ENCODE data around the gene STIM1. TPM values are rescaled to one million over a fixed set of nuclear protein-coding genes. Genes with fewer than 3 reads are reported as not detected.

STIM1 gene
- total RNA-seq, 1 donor from 2014 or later = 46.4 TPM

- no peak for DNase-seq (ENCODE audit: low read depth)
Observed at GRCh38 chr11:3909901-3910300, 54.4 kb downstream of the STIM1 start.

DNA sequence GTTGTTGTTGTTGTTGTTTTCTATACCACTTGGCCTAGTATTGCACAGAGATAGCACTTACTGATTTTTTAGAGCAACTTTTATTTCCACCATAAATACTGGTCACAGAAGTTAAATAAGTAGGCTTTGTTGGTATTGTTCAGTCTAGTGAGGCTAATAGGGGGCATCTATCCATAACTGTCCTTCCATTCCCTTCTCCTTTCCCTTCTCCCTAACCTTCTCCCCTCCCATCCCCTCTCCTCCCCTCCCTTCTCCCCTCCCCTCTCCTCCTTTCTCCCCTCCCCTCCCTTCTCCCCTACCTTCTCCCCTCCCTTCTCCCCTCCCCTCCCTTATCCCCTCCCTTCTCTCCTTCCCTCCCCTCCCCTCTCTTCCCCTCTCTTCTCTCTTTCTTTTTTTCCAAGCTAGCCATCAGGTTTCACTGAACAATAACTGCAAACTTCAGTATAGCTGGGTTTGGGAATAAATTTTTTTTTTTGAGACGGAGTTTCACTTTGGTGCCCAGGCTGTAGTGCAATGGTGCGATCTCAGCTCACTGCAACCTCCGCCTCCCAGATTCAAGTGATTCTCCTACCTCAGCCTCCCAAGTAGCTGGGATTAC is 56.5 kb downstream of the STIM1 start:
- no peak for DNase-seq (ENCODE audit: low read depth)

DNA sequence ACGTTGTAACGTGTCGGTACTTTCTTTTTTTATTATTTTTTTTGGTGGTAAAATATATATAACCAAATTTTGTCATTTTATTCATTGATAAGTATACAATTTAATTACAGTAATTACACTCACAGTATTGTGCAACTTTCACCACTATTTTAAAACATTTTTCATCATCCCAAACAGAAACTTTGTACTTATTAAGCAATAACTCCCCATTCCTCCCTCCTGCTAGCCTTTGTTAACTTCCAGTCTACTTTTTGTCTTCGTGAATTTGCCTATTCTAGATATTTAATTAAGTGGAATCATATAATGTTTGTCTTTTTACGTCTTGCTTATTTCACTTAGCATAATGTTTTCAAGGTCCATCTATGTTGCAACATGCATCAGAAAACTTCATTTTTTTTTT is 58.5 kb downstream of the STIM1 start:
- no peak for DNase-seq (ENCODE audit: low read depth)

DNA sequence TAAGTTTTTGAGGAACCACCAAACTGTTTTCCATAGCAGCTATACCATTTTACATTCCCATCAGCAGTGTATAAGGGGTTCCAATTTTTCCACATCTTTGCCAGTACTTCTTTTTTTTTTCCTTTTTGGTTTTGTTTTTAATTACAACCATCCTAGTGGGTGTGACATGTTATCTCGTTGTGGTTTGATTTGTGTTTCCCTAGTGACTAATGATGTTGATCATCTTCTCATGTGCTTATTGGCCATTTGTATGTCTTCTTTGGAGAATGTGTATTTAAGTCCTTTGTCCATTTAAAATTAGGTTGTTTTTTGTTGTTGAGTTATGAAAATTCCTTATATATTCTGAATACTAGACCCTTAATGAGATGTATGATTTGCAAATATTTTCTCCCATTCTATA is 59.3 kb downstream of the STIM1 start:
- no peak for DNase-seq (ENCODE audit: low read depth)

GRCh38 chr11:3916962-3917361 is 61.5 kb downstream of the STIM1 start:
- DNase-seq (ENCODE audit: low read depth) = no peak

DNA sequence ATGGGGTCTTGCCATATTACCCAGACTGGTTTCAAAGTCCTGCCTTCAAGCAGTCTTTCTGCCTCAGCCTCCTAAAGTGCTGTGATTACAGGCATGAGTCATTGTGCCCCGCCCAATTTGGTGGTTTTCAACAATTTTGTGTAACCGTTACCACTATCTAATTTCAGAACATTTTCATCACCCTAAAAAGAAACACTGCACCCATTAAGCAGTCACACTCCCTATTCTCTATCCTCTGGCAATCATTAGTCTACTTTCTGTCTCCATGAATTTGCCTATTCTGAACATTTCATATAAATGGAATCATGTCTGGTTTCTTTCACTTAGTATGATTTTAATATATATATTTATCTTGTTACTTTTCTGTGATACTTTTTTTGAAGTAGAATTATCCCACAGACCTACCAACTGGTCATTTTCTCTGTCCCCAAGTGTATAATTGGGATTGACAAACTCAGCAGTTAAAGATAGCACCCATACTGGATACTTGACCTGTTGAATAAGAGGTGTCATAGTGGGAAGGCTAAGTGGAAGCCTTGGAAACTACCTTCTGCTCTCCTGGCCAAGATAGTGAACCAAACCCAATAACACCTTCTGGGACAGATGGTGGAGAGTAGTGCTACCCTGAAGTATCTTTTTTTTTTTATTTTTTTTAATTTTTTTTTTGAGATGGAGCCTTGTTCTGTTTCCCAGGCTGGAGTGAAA is 64.8 kb downstream of the STIM1 start:
- peak; percentile 87 for DNase-seq (ENCODE audit: low read depth)

DNA sequence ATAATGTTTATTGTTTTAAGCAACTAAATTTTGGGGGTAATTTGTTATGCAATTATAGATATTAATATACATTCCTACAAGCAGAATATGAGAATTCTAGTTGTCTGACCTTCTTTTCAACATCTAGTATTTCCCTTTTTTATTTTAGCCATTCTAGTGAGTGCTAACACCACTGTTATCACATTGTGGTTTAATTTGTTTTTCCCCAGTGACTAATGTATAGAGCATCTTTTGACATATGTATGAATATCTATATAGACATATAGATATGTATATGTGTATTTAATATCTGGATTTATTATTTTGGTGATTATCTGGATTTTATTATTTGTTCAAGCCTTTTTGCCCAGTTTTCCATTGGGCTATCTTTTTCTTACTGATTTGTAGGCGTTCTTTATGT is 66.6 kb downstream of the STIM1 start:
- no peak for DNase-seq (ENCODE audit: low read depth)

GRCh38 chr11:3925513-3925912 is 70.0 kb downstream of the STIM1 start:
- no peak for DNase-seq (ENCODE audit: low read depth)

GRCh38 chr11:3926458-3927095 is 71.1 kb downstream of the STIM1 start:
- DNase-seq (ENCODE audit: low read depth) = peak; percentile 33

DNA sequence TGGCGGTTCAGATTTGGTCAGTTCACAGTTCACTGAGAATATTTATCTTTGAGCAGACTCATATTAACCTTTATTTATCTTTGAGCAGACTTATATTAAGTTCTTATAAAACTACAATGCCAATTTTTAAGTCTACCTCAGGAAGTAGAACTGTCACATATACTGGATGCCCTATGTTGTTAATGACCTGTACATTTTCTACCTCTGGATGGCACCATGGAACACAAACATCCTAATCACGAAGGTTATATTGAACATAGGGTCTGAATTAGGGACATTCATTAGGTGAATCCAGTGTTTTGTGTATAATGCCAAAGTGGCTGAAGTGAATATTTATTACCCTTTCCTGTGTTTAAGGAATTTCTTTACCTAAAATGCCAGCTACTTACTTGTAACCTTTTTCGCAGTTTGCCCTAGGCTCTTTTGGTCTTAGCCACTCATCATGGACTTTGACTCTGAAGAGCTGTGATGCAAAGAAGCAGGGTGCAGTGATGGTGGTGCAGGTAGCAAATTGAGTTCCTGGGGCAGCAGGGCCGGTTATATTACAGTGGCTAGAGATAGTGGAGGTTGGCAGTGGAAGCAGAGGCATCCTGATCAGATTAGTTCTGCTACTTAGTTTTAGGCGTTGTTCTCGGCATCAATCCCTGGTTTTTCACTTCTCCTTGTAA is 71.8 kb downstream of the STIM1 start:
- DNase-seq (ENCODE audit: low read depth) = no peak

GRCh38 chr11:3929232-3929631 is 73.8 kb downstream of the STIM1 start:
- DNase-seq (ENCODE audit: low read depth) = no peak

GRCh38 chr11:3929649-3930048 is 74.2 kb downstream of the STIM1 start:
- DNase-seq (ENCODE audit: low read depth) = peak; percentile 72

DNA sequence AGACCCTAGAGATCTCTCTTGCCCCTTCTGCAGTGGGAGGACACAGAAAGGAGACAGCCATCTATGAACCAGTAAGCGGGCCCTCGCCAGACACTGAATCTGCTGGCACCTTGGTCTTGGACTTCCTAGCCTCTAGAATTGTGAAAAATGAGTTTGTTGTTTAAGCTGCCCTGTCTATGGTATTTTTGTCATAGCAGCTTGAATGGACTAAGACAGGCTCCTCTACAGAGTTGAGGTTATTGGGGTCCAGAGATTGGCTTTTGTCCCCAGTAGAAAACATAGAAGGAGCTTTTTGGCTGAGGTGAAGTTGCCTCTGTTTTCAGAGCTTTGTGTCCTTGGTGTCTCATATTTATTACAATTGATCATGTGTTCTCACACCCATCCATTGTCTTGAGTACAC is 77.2 kb downstream of the STIM1 start:
- DNase-seq (ENCODE audit: low read depth) = no peak

DNA sequence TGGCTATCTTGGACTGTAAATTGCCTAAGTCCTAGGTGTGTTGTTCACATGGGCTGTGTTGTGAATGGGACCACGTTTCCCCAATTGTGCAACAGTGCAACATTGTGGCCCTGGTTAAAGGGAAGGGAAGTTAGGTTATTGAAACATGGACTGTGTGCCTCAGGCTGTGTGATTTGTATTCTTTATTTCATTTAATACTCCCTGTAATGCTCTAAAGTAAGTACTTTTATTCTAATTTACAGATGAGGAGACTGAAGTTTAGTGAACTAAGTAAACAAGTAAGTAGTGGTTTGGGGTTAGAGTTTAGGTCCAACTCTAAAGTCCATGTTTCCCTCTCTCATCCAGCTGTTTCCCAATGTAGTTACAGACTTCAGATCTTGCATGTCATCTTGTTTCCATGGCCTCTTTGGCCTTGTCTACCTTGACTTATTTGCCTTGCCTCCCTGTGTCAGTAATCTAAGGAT is 77.7 kb downstream of the STIM1 start:
- DNase-seq (ENCODE audit: low read depth) = no peak

GRCh38 chr11:3934658-3935057 is 79.2 kb downstream of the STIM1 start:
- no peak for DNase-seq (ENCODE audit: low read depth)

- DNase-seq (ENCODE audit: low read depth) = no peak
Observed at GRCh38 chr11:3936517-3936916, 81.1 kb downstream of the STIM1 start.

GRCh38 chr11:3939211-3939610 is 83.7 kb downstream of the STIM1 start:
- DNase-seq (ENCODE audit: low read depth) = peak; percentile 38

GRCh38 chr11:3939651-3940190 is 84.3 kb downstream of the STIM1 start:
- peak; percentile 39 for DNase-seq (ENCODE audit: low read depth)

DNA sequence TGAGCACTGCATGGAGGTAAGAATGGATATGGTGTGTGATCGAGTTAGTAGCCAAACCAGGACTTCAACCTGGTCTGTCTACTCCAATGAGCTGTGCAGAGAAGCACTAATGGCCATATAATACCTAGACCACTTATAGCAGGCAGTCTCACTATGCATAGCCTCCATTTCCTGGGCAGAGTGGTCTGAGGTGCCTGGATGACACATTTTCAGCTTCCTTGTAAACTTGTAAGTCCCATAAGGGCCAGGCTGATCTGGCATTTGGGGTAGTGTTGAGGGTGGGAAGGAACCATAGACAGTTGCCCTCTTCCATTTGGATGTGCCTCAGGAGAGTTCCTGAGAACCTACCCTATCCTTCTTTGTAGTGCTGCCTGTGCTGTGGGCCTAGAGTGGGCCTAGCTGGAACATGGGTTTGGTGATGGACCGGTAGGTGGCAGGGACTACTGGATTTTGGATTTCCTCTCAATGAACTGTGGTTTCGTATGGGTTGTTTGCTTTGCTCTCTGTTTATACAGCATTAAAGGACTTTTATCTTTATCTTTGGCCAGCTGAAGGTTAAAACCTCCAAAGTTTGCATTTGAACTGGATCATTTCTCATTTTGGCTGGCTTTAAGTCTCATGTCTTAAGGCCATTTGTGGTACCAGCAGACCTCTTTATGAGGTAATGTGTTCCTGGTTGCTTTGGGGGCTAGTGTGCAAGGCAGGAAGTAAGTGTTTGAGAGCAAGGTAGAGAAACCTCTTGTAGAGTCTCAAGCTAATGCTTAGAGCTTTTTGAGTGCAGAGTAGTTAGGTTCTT is 86.9 kb downstream of the STIM1 start:
- DNase-seq (ENCODE audit: low read depth) = no peak

DNA sequence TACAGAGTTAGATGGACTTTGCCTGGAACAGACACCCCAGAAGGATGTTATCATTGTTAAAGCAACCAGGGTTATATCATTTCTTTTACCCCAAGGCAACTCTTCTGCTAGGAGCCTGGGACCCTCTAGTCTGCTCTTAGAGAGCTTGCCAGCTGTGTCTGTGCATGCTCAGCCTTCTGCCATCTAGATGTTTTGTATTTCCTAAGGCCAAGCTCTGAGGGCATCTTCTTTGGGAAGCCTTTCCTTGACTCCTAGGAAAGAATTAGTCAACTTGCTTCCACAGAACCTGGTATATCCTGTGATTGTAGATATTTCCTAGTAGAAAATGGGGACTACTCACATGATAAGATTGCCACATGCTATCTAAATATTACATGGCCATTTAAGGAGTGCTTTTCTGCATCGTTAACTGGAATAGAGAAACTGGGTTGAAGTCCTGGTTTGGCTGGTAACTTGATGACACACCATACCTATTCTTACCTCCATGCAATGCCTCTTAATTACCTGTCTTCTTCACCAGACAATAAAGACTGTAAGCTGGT is 87.6 kb downstream of the STIM1 start:
- no peak for DNase-seq (ENCODE audit: low read depth)

DNA sequence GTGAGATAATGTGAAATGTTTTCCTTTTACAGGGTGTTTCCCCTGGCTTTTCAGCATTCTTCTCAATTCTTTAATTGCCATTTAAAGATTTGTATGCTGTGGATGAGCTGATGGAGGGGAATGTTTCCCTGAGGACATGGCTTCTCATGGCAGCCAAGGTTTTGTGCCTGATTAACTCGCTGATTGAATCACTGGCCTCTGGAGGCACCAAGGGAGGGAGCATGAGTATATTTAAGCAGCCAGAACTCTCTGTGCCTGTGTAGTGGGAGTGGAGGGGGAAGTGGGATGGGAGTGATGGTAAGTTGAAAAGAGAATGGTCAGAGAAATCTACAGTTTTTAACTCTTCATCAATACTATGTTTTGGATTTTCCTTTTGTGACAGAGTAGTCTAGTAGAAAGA is 88.7 kb downstream of the STIM1 start:
- DNase-seq (ENCODE audit: low read depth) = no peak

Measured in myocyte (in vitro differentiated cells).